HEK293T (cell line): ENCODE data around the gene NRP1.
A peak's percentile ranks its signal among the peaks of the same experiment; 100 is the strongest.

ENCODE experiments used
- CTCF ChIA-PET: fragments of 350-600 bp; formaldehyde crosslinking; extraction: SDS; loops from one replicate; lab custom pipeline; 2021; ENCODE audit warnings: antibody characterized with exemption, inconsistent platforms; lab: Yijun Ruan, JAX
- POLR2A ChIA-PET: fragments of 350-600 bp; formaldehyde crosslinking; extraction: SDS; loops from one replicate; lab custom pipeline; 2020; ENCODE audit warnings: antibody characterized with exemption, inconsistent platforms; lab: Yijun Ruan, JAX
- DNase-seq: peaks from one replicate; pipeline ENCODE4 v3.0.0; 2012; ENCODE audit warnings: mixed read lengths; ENCODE audit errors: extremely low spot score
- ARNT ChIP-seq: fragments of 450-650 bp; IDR thresholded peaks from 2 replicates; pipeline ENCODE4 v1.6.1; 2017; ENCODE audit warnings: mild to moderate bottlenecking
- BHLHE40 ChIP-seq: fragments of 450-650 bp; IDR thresholded peaks from 2 replicates; pipeline ENCODE4 v1.6.1; 2016; ENCODE audit warnings: mild to moderate bottlenecking, moderate library complexity, borderline replicate concordance
- CTBP1 ChIP-seq: fragments of 450-650 bp; IDR thresholded peaks from 2 replicates; pipeline ENCODE4 v1.6.1; 2016; ENCODE audit warnings: borderline replicate concordance
- ELF4 ChIP-seq: fragments of 450-650 bp; IDR thresholded peaks from 2 replicates; pipeline ENCODE4 v1.6.1; 2017; ENCODE audit warnings: antibody characterized with exemption
- FOXA1 ChIP-seq: fragments of 450-650 bp; IDR thresholded peaks from 2 replicates; pipeline ENCODE4 v1.6.1; 2016; ENCODE audit warnings: mild to moderate bottlenecking
- FOXK2 ChIP-seq: fragments of 450-650 bp; IDR thresholded peaks from 2 replicates; pipeline ENCODE4 v1.6.1; 2016; ENCODE audit warnings: mild to moderate bottlenecking
- FOXM1 ChIP-seq: fragments of 450-650 bp; IDR thresholded peaks from 2 replicates; pipeline ENCODE4 v1.6.1; 2017; ENCODE audit warnings: mild to moderate bottlenecking, borderline replicate concordance
- HDGF ChIP-seq: fragments of 450-650 bp; IDR thresholded peaks from 2 replicates; pipeline ENCODE4 v1.6.1; 2017; ENCODE audit warnings: antibody characterized with exemption, borderline replicate concordance
- L3MBTL2 ChIP-seq: fragments of 450-650 bp; conservative IDR thresholded peaks from 2 replicates; pipeline ENCODE4 v1.6.1; 2016; ENCODE audit warnings: mild to moderate bottlenecking
- LEF1 ChIP-seq: fragments of 450-650 bp; IDR thresholded peaks from 2 replicates; pipeline ENCODE4 v1.6.1; 2017; ENCODE audit warnings: mild to moderate bottlenecking, borderline replicate concordance
- NFRKB ChIP-seq: fragments of 450-650 bp; IDR thresholded peaks from 2 replicates; pipeline ENCODE4 v1.6.1; 2016; ENCODE audit warnings: mild to moderate bottlenecking, moderate library complexity
- SP1 ChIP-seq: fragments of 450-650 bp; IDR thresholded peaks from 2 replicates; pipeline ENCODE4 v1.6.1; 2017
- SUZ12 ChIP-seq: fragments of 450-650 bp; IDR thresholded peaks from 2 replicates; pipeline ENCODE4 v1.6.1; 2016; ENCODE audit warnings: mild to moderate bottlenecking
- TARDBP ChIP-seq: fragments of 450-650 bp; IDR thresholded peaks from 2 replicates; pipeline ENCODE4 v1.6.1; 2016
- ZNF384 ChIP-seq: fragments of 450-650 bp; IDR thresholded peaks from 2 replicates; pipeline ENCODE4 v1.6.1; 2016
- TF ChIP-seq, protein P1 (sequence below): fragments of 450-650 bp; IDR thresholded peaks from 2 replicates; pipeline ENCODE4 v1.6.1; 2016

Gene NRP1

GRCh38 chr10:33311640-33312039, 22.8 kb downstream of the NRP1 start:
- no peak for TF ChIP-seq BHLHE40
- TF ChIP-seq FOXM1 = no peak
- TF ChIP-seq SP1 = no peak
- TF ChIP-seq LEF1 = no peak
- TF ChIP-seq HDGF = no peak
- no peak for TF ChIP-seq L3MBTL2
- no peak for TF ChIP-seq ARNT
- no peak for DNase-seq
- POLR2A ChIA-PET = no interaction called here
- CTCF ChIA-PET = no interaction called here

GRCh38 chr10:33310853-33311252, 23.6 kb downstream of the NRP1 start:
- ChIA-PET POLR2A (no interaction called here), CTCF (no interaction called here)
- TF ChIP-seq L3MBTL2 = no peak
- TF ChIP-seq, protein P1, sequence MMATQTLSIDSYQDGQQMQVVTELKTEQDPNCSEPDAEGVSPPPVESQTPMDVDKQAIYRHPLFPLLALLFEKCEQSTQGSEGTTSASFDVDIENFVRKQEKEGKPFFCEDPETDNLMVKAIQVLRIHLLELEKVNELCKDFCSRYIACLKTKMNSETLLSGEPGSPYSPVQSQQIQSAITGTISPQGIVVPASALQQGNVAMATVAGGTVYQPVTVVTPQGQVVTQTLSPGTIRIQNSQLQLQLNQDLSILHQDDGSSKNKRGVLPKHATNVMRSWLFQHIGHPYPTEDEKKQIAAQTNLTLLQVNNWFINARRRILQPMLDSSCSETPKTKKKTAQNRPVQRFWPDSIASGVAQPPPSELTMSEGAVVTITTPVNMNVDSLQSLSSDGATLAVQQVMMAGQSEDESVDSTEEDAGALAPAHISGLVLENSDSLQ = peak; percentile 72

GRCh38 chr10:33309406-33309805, 25.1 kb downstream of the NRP1 start:
- CTCF ChIA-PET = no interaction called here
- POLR2A ChIA-PET = no interaction called here

More at GRCh38 chr10:33310853-33311252, 23.6 kb downstream of the NRP1 start:
- no peak for DNase-seq

GRCh38 chr10:33307835-33308234, 26.6 kb downstream of the NRP1 start:
- ChIA-PET POLR2A (no interaction called here), CTCF (no interaction called here)
- DNase-seq = no peak
- no peak for TF ChIP-seq BHLHE40
- TF ChIP-seq ELF4 = no peak
- no peak for TF ChIP-seq SP1
- TF ChIP-seq L3MBTL2 = no peak
- no peak for TF ChIP-seq FOXA1
- no peak for TF ChIP-seq FOXM1
- TF ChIP-seq FOXK2 = no peak
- TF ChIP-seq TARDBP = no peak
- no peak for TF ChIP-seq HDGF
- no peak for TF ChIP-seq NFRKB
- no peak for TF ChIP-seq LEF1
- no peak for TF ChIP-seq SUZ12
- TF ChIP-seq ZNF384 = no peak
- no peak for TF ChIP-seq CTBP1
- TF ChIP-seq, protein P1 = no peak

More at GRCh38 chr10:33309406-33309805, 25.1 kb downstream of the NRP1 start:
- no peak for DNase-seq
- no peak for TF ChIP-seq L3MBTL2
- TF ChIP-seq, protein P1 = no peak
- no peak for TF ChIP-seq CTBP1
- no peak for TF ChIP-seq ELF4
- TF ChIP-seq FOXM1 = no peak
- TF ChIP-seq FOXA1 = no peak

DNA sequence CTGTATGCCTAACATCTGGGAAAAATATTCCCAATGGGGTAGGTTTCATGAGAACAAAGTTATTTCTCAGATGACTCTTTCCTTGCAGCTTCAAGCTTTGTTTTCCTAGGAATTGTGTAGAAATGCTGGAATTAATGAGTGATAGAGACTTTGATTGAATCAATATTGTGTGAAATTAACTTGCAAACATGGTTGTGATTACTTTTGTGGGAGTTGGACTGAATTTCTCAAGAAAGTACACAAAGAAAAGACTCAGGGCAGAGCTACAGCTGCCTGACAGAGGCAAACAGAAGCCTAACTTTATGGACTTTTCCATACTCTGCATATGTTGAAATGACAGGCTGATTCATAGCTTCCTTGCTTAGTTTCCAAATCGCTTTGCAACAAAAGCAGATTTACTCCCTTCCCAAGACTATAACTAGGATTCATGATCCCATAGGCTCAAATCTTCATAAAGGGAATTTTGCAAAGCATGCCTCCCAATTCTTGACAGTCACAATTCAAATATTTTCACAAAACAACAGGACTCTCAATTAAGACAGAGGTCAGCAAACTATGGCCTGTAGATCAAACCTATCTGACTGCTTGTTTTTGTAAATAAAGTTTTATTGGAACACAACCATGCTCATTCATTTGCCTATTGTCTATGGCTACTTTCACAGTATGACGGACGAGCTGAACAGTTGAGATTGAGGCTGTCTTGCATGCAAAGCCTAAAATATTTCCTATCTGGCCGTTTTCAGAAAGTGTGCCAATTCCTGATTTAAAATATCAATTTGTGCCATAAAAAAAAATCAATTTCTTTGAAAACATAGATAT, 27.6 kb downstream of the NRP1 start:
- CTCF ChIA-PET = no interaction called here
- no peak for TF ChIP-seq FOXK2
- no peak for TF ChIP-seq BHLHE40
- TF ChIP-seq, protein P1 = no peak
- TF ChIP-seq FOXA1 = no peak
- TF ChIP-seq HDGF = no peak
- TF ChIP-seq TARDBP = no peak
- TF ChIP-seq L3MBTL2 = no peak
- TF ChIP-seq FOXM1 = no peak
- TF ChIP-seq CTBP1 = no peak
- TF ChIP-seq SUZ12 = no peak
- TF ChIP-seq NFRKB = no peak
- no peak for TF ChIP-seq LEF1
- TF ChIP-seq ARNT = no peak
- no peak for TF ChIP-seq SP1
- TF ChIP-seq ELF4 = no peak
- no peak for DNase-seq
- POLR2A ChIA-PET = no interaction called here

DNA sequence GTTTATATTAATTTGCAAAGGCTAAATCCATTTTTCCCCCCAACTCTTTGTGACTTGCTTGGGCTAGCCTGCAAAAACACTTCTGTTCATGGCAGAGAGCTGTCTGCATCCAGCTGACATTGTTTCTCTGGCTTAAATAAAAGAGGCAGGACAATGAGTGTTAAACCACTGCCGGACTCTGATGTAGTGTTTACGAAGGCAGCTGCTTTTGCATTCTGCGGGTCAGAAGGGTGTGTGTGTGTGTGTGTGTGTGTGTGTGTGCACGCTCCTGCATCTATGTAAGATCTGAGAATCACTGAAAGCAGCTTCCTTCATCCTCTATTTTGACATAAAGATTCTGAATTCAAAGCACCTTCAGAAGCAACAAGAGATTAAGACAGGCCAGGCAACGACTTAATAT, 28.3 kb downstream of the NRP1 start:
- no peak for DNase-seq
- CTCF ChIA-PET = no interaction called here
- TF ChIP-seq, protein P1 = no peak
- TF ChIP-seq LEF1 (no peak), NFRKB (no peak), SUZ12 (no peak), SP1 (no peak), TARDBP (no peak), FOXM1 (no peak), ELF4 (no peak), HDGF (no peak), ARNT (no peak), CTBP1 (no peak), FOXA1 (no peak), BHLHE40 (no peak), L3MBTL2 (no peak), ZNF384 (no peak)
- POLR2A ChIA-PET = no interaction called here
